Raji (cell line): Measurements from ENCODE around the gene EPS15.

Experiments used
- POLR2A ChIP-seq: IDR thresholded peaks from 2 replicates; pipeline ENCODE4 v1.6.1; 2011; ENCODE audit warnings: low read depth, low read length, control low read depth; ENCODE audit not compliant: insufficient read depth

The EPS15 gene

GRCh38 chr1:51551081-51551480, 32.0 kb upstream of the EPS15 start:
- no peak for TF ChIP-seq POLR2A

GRCh38 chr1:51549901-51550300, 30.8 kb upstream of the EPS15 start:
- TF ChIP-seq POLR2A: no peak

- no peak for TF ChIP-seq POLR2A
These were observed 30.1 kb upstream of the EPS15 start for GRCh38 chr1:51549016-51549619.

GRCh38 chr1:51543858-51544257, 24.8 kb upstream of the EPS15 start:
- no peak for TF ChIP-seq POLR2A

- TF ChIP-seq POLR2A: no peak
These were observed 23.3 kb upstream of the EPS15 start for GRCh38 chr1:51542158-51542953.

- no peak for TF ChIP-seq POLR2A
These were observed 22.4 kb upstream of the EPS15 start for GRCh38 chr1:51541313-51542050.

GRCh38 chr1:51537568-51537967, 18.5 kb upstream of the EPS15 start:
- no peak for TF ChIP-seq POLR2A

- TF ChIP-seq POLR2A: no peak
These were observed 16.0 kb upstream of the EPS15 start for GRCh38 chr1:51535006-51535592.

GRCh38 chr1:51534447-51534846, 15.4 kb upstream of the EPS15 start:
- TF ChIP-seq POLR2A: no peak

GRCh38 chr1:51532853-51533252, 13.8 kb upstream of the EPS15 start:
- no peak for TF ChIP-seq POLR2A

- TF ChIP-seq POLR2A: no peak
These were observed 8.1 kb upstream of the EPS15 start for GRCh38 chr1:51527144-51527543.

GRCh38 chr1:51526248-51526647, 7.2 kb upstream of the EPS15 start:
- TF ChIP-seq POLR2A: no peak

GRCh38 chr1:51525295-51525694, 6.2 kb upstream of the EPS15 start:
- TF ChIP-seq POLR2A: no peak

- no peak for TF ChIP-seq POLR2A
These were observed 5.8 kb upstream of the EPS15 start for GRCh38 chr1:51524817-51525216.

- TF ChIP-seq POLR2A: no peak
These were observed 4.9 kb upstream of the EPS15 start for GRCh38 chr1:51523931-51524330.
